ENCODE results near the gene IGLL1. TPM values are rescaled to one million over a fixed set of nuclear protein-coding genes. Genes with fewer than 3 reads are reported as not detected.

IGLL1 gene
- total and polyA plus RNA-seq, 2 experiments from 2014 or later: not detected

- H3K9me2 ChIP-seq (ENCODE audit: insufficient read depth): no peaks in the 10 kb centered on the region
- no peaks in the 10 kb centered on the region for H3K36me3 Mint-ChIP-seq (ENCODE audit: low read depth)
- H3K27me3 Mint-ChIP-seq (ENCODE audit: insufficient read depth, low read depth, poor library complexity): peaks cover 11% of the 10 kb centered on the region
Observed at GRCh38 chr22:23608583-23608982, 28.5 kb upstream of the IGLL1 start.

GRCh38 chr22:23606204-23607131 lies 26.4 kb upstream of the IGLL1 start:
- no peak overlapping the region for H3K27ac ChIP-seq (ENCODE audit: low read depth)
- no peaks in the 10 kb centered on the region for H3K4me1 ChIP-seq (ENCODE audit: insufficient read depth)
- H3K36me3 ChIP-seq (ENCODE audit: insufficient read depth): no peaks in the 10 kb centered on the region
- ATAC-seq: no peak
- H3K4me3 ChIP-seq: no peak overlapping the region
- H3K9me2 ChIP-seq (ENCODE audit: insufficient read depth): no peaks in the 10 kb centered on the region
- no peak overlapping the region for H3K27ac Mint-ChIP-seq
- H3K4me3 Mint-ChIP-seq: no peak overlapping the region
- H3K9me3 Mint-ChIP-seq: no peaks in the 10 kb centered on the region
- peaks cover 18% of the 10 kb centered on the region for H3K27me3 Mint-ChIP-seq (ENCODE audit: insufficient read depth, low read depth, poor library complexity)
- no peaks in the 10 kb centered on the region for H4K20me1 ChIP-seq (replicated peaks; ENCODE audit: insufficient read depth)
- H3K36me3 Mint-ChIP-seq (ENCODE audit: low read depth): no peaks in the 10 kb centered on the region
- H3K4me2 ChIP-seq: no peak overlapping the region
- H3K79me2 ChIP-seq (replicated peaks; ENCODE audit: insufficient read depth): no peaks in the 10 kb centered on the region
- no peaks in the 10 kb centered on the region; the same call in 2 of the 3 replicates for H3K4me1 Mint-ChIP-seq
- no peaks in the 10 kb centered on the region for H3K27me3 ChIP-seq (ENCODE audit: insufficient read depth)
- no peak overlapping the region for H2AFZ ChIP-seq
- no peaks in the 10 kb centered on the region for H3F3A ChIP-seq (replicated peaks; ENCODE audit: low read depth)
- DNase-seq (ENCODE audit: low spot score): no peak
- TF ChIP-seq POLR2AphosphoS5 (IDR thresholded peaks at IDR 0.05; ENCODE audit: low read depth): no peak
- TF ChIP-seq NANOG (IDR thresholded peaks at IDR 0.05; ENCODE audit: borderline replicate concordance): no peak
- TF ChIP-seq EZH2 (IDR thresholded peaks at IDR 0.05; ENCODE audit: low read depth, unreplicated experiment): no peak
- TF ChIP-seq EZH2phosphoT487 (IDR thresholded peaks at IDR 0.05; ENCODE audit: unreplicated experiment): no peak
- no peak for TF ChIP-seq CTCF (conservative IDR thresholded peaks at IDR 0.05; ENCODE audit: low read depth in 2 of 2)
- no peak for TF ChIP-seq JUNB (IDR thresholded peaks at IDR 0.05; ENCODE audit: unreplicated experiment)

More at GRCh38 chr22:23608583-23608982, 28.5 kb upstream of the IGLL1 start:
- Histone ChIP-seq H3K4me2 (no peak overlapping the region), H3F3A (replicated peaks; ENCODE audit: low read depth) (no peaks in the 10 kb centered on the region), H3K79me2 (replicated peaks; ENCODE audit: insufficient read depth) (no peaks in the 10 kb centered on the region), H3K27me3 (ENCODE audit: insufficient read depth) (no peaks in the 10 kb centered on the region), H3K27ac (ENCODE audit: low read depth) (no peak overlapping the region), H3K4me3 (no peak overlapping the region), H3K4me1 (ENCODE audit: insufficient read depth) (no peaks in the 10 kb centered on the region), H3K36me3 (ENCODE audit: insufficient read depth) (no peaks in the 10 kb centered on the region), H2AFZ (no peak overlapping the region), H4K20me1 (replicated peaks; ENCODE audit: insufficient read depth) (no peaks in the 10 kb centered on the region)
- no peak overlapping the region for H3K27ac Mint-ChIP-seq
- ATAC-seq: peak; percentile 91
- no peaks in the 10 kb centered on the region for H3K9me3 Mint-ChIP-seq
- no peak overlapping the region for H3K4me3 Mint-ChIP-seq
- no peaks in the 10 kb centered on the region; the same call in 2 of the 3 replicates for H3K4me1 Mint-ChIP-seq
- DNase-seq (ENCODE audit: low spot score): peak; percentile 73
- TF ChIP-seq REST (IDR thresholded peaks at IDR 0.05; ENCODE audit: unreplicated experiment) (peak; percentile 80), POLR2AphosphoS5 (IDR thresholded peaks at IDR 0.05; ENCODE audit: low read depth) (no peak), CREB1 (CRISPR knock-in tag; IDR thresholded peaks at IDR 0.05; ENCODE audit: low read depth) (0 out of 2 replicates have a peak, but pooled peaks have one; percentile 21)

Data from GM23338 (cell line).